Smooth muscle cell (in vitro differentiated cells): ENCODE measurements around the gene CIBAR2. TPM values are rescaled to one million over a fixed set of nuclear protein-coding genes. Genes with fewer than 3 reads are reported as not detected.

Source experiments
- DNase-seq: peaks from one replicate; lab custom pipeline; 2025; ENCODE audit not compliant: unreplicated experiment; lab: John Stamatoyannopoulos, UW
- H2AFZ ChIP-seq: fragments of 200-600 bp; sonication (generic); 2 replicates; pipeline ENCODE4 v1.6.0; 2016; ENCODE audit warnings: antibody characterized with exemption, low read depth, mild to moderate bottlenecking
- H3F3A ChIP-seq: fragments of 200-600 bp; sonication (generic); 2 replicates; pipeline ENCODE4 v1.6.0; 2017; ENCODE audit warnings: antibody characterized with exemption, low read depth
- H3K27ac ChIP-seq: fragments of 200-600 bp; sonication (generic); 2 replicates; pipeline ENCODE4 v1.5.1; 2016; ENCODE audit warnings: low read depth, mild to moderate bottlenecking
- H3K27me3 ChIP-seq: fragments of 200-600 bp; sonication (generic); 2 replicates; pipeline ENCODE4 v1.6.1; 2016; ENCODE audit warnings: low read depth, mild to moderate bottlenecking
- H3K36me3 ChIP-seq: fragments of 200-600 bp; sonication (generic); 2 replicates; pipeline ENCODE4 v1.5.1; 2016; ENCODE audit warnings: low read depth
- H3K4me1 ChIP-seq: fragments of 200-600 bp; sonication (generic); 2 replicates; pipeline ENCODE4 v1.5.1; 2016; ENCODE audit warnings: low read depth
- H3K4me2 ChIP-seq: fragments of 200-600 bp; sonication (generic); 2 replicates; pipeline ENCODE4 v1.6.0; 2016; ENCODE audit warnings: mild to moderate bottlenecking
- H3K4me3 ChIP-seq: fragments of 200-600 bp; sonication (generic); 2 replicates; pipeline ENCODE4 v1.5.1; 2016; ENCODE audit warnings: mild to moderate bottlenecking
- H3K79me2 ChIP-seq: fragments of 200-600 bp; sonication (generic); 2 replicates; pipeline ENCODE4 v1.6.0; 2016; ENCODE audit warnings: low read depth, mild to moderate bottlenecking
- H3K9ac ChIP-seq: fragments of 200-600 bp; sonication (generic); 2 replicates; pipeline ENCODE4 v1.6.0; 2016; ENCODE audit warnings: low read depth
- H3K9me3 ChIP-seq: fragments of 200-600 bp; sonication (generic); replicated peaks from 2 replicates; pipeline ENCODE4 v1.5.1; 2016; ENCODE audit warnings: low read depth
- H4K20me1 ChIP-seq: fragments of 200-600 bp; sonication (generic); 2 replicates; pipeline ENCODE4 v1.6.0; 2016; ENCODE audit warnings: low read depth
- WGBS: methylation state at CpG from one replicate; pipeline ENCODE4 v1.1.7; 2016; ENCODE audit warnings: low lambda C conversion rate; 5-methylcytosine and 5-hydroxymethylcytosine counted together
- polyA plus RNA-seq: library from polyadenylated mRNA; unstranded; fragments of >200 nt; fragmentation: Nextera tagmentation; extraction: Ambion mirVana; gene quantifications from 2 replicates; pipeline ENCODE4 v1.2.1, GENCODE V29; 2016
- total RNA-seq: library from RNA; depleted of rRNA; stranded (reverse); fragments of >200 nt; gene quantifications from 2 replicates; pipeline ENCODE4 v1.2.3, GENCODE V29; 2014
- TF ChIP-seq, protein P1 (sequence below): fragments of 200-600 bp; sonication (generic); IDR thresholded peaks from 2 replicates; pipeline ENCODE4 v1.5.1; 2017; ENCODE audit warnings: borderline replicate concordance, mild to moderate bottlenecking, antibody characterized with exemption; ENCODE audit not compliant: insufficient read depth, poor library complexity, severe bottlenecking

The CIBAR2 gene
- total and polyA plus RNA-seq, 2 experiments from 2014 or later = not detected

DNA sequence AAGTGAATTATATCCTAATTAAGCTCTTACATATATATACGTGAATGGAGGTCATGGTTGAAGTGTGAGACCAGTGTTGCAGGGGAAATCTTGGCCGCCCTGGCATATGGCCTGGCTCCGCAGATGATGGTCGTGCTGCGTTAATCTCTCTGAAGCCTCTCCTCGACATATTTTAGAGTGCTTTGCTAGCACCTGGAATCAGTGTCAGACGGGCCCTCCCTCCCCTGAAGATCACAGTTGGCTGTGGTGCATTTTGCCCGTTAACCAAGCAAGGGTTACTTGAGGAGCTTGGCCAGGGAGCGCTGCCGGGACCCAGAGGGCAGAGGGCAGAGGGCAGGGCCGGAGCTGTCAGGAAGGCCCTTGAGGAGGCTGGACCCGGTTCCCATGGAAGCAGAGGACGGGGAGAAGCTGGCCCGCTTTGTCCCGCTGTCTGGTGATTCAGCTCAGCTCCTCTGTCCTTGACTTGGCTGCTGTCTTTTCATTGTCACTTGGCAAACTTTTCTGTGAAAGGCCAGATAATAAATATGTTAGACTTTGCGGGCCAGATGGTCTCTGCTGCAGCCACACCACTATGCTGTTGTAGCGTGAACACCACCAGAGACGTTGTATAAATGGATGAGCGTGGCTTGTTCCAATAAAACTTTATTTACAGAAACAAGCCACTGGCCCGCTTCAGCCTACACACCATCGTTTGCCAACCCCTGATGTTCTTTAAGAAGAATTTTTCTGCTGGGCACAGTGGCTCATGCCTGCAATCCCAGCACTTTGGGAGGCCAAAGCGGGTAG is 32.3 kb downstream of the CIBAR2 start:
- peaks cover 23% of the 10 kb centered on the region for H3K27me3 ChIP-seq
- no peaks in the 10 kb centered on the region for H3K36me3 ChIP-seq
- H3K9ac ChIP-seq = no peak overlapping the region
- H2AFZ ChIP-seq = no peak overlapping the region
- H3K4me1 ChIP-seq = peaks cover 29% of the 10 kb centered on the region
- no peak overlapping the region for H3K4me3 ChIP-seq
- H3K27ac ChIP-seq = no peak overlapping the region
- no peaks in the 10 kb centered on the region for H3K9me3 ChIP-seq
- DNase-seq = no peak
- WGBS = 91% methylated on average over 22 of the region's 22 CpGs
- H3K4me2 ChIP-seq = no peak overlapping the region
- H3K79me2 ChIP-seq = no peaks in the 10 kb centered on the region
- no peaks in the 10 kb centered on the region for H3F3A ChIP-seq
- TF ChIP-seq, protein P1, sequence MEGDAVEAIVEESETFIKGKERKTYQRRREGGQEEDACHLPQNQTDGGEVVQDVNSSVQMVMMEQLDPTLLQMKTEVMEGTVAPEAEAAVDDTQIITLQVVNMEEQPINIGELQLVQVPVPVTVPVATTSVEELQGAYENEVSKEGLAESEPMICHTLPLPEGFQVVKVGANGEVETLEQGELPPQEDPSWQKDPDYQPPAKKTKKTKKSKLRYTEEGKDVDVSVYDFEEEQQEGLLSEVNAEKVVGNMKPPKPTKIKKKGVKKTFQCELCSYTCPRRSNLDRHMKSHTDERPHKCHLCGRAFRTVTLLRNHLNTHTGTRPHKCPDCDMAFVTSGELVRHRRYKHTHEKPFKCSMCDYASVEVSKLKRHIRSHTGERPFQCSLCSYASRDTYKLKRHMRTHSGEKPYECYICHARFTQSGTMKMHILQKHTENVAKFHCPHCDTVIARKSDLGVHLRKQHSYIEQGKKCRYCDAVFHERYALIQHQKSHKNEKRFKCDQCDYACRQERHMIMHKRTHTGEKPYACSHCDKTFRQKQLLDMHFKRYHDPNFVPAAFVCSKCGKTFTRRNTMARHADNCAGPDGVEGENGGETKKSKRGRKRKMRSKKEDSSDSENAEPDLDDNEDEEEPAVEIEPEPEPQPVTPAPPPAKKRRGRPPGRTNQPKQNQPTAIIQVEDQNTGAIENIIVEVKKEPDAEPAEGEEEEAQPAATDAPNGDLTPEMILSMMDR = no peak
- H4K20me1 ChIP-seq = no peaks in the 10 kb centered on the region

- peaks cover 23% of the 10 kb centered on the region for H3K27me3 ChIP-seq
- H3K9ac ChIP-seq = no peak overlapping the region
- H3K79me2 ChIP-seq = no peaks in the 10 kb centered on the region
- no peak overlapping the region for H3K4me3 ChIP-seq
- TF ChIP-seq, protein P1 = no peak
- H3K4me1 ChIP-seq = peaks cover 31% of the 10 kb centered on the region
- no peaks in the 10 kb centered on the region for H3K9me3 ChIP-seq
- WGBS = 97% methylated on average over 10 of the region's 10 CpGs
- no peaks in the 10 kb centered on the region for H3K36me3 ChIP-seq
- DNase-seq = no peak
- no peaks in the 10 kb centered on the region for H3F3A ChIP-seq
- H3K4me2 ChIP-seq = no peak overlapping the region
- no peak overlapping the region for H3K27ac ChIP-seq
- H2AFZ ChIP-seq = no peak overlapping the region
- no peaks in the 10 kb centered on the region for H4K20me1 ChIP-seq
Observed at GRCh38 chr16:85078952-85079351, 33.3 kb downstream of the CIBAR2 start.

DNA sequence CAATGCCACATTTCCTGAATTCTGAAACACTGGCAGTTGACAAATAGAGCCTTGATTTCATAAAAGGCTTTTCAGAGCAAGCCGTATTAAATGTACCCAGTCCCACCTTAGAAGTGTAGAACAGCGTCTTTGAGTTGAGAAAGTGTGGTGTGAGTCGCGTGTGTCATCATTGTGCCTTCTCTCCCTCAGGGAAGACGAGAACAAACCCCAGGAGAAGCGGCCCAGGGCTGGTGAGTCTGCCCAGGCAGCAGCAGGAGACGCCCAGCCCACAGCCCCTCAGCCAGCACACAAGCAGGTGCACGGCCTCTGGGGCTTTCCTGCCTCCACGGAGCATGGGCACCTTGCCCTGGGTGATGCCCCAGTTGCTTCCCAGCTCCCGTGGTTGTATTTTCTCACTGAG is 34.0 kb downstream of the CIBAR2 start:
- Histone ChIP-seq H3K9ac (no peak overlapping the region), H4K20me1 (no peaks in the 10 kb centered on the region), H3K9me3 (no peaks in the 10 kb centered on the region), H3K27me3 (peaks cover 17% of the 10 kb centered on the region), H3K36me3 (no peaks in the 10 kb centered on the region), H3K4me1 (peaks cover 30% of the 10 kb centered on the region), H3K4me2 (no peak overlapping the region), H3K27ac (no peak overlapping the region), H3K79me2 (no peaks in the 10 kb centered on the region), H3K4me3 (no peak overlapping the region), H2AFZ (no peak overlapping the region), H3F3A (no peaks in the 10 kb centered on the region)
- DNase-seq = no peak
- 94% methylated on average over 10 of the region's 10 CpGs for whole genome bisulfite sequencing
- TF ChIP-seq, protein P1 = no peak
